HepG2 (cell line): ENCODE measurements around the gene THOC5. TPM values are rescaled to one million over a fixed set of nuclear protein-coding genes. Genes with fewer than 3 reads are reported as not detected.

Source experiments
- AHR ChIP-seq: IDR thresholded peaks from 2 replicates; pipeline ENCODE4 v1.6.1; 2018; ENCODE audit warnings: missing genetic modification reagents, missing compliant biosample characterization
- GZF1 ChIP-seq: sonication (generic); formaldehyde crosslinking; IDR thresholded peaks from 2 replicates; pipeline ENCODE4 v1.5.1; 2020; ENCODE audit warnings: mild to moderate bottlenecking, missing genetic modification reagents
- HDAC6 ChIP-seq: fragments of 200-600 bp; sonication (generic); IDR thresholded peaks from 2 replicates; pipeline ENCODE4 v1.7.0; 2017; ENCODE audit warnings: mild to moderate bottlenecking, antibody characterized with exemption, low read length, low read depth
- JUND ChIP-seq: sonication (generic); formaldehyde crosslinking; IDR thresholded peaks from 2 replicates; pipeline ENCODE4 v1.8.0; 2022; ENCODE audit warnings: mild to moderate bottlenecking, missing genetic modification reagents
- MAZ ChIP-seq, 2 experiments: sonication (generic) in 1 of 2; formaldehyde crosslinking in 1 of 2; IDR thresholded peaks; 2 replicates each; pipeline versions ENCODE4 v1.5.0 to v1.6.1; 2012 to 2020; ENCODE audit warnings: low read depth in 2 of 2, mild to moderate bottlenecking in 2 of 2, borderline replicate concordance in 1 of 2, improper control_type of control experiment in 1 of 2, low read length in 1 of 2, missing genetic modification reagents in 1 of 2, moderate library complexity in 1 of 2
- MED1 ChIP-seq: sonication (generic); formaldehyde crosslinking; IDR thresholded peaks from 2 replicates; pipeline ENCODE4 v1.4.0; 2020; ENCODE audit warnings: missing genetic modification reagents
- MIXL1 ChIP-seq: IDR thresholded peaks from 2 replicates; pipeline ENCODE4 v1.6.1; 2016
- MTA3 ChIP-seq: sonication (generic); formaldehyde crosslinking; IDR thresholded peaks from 2 replicates; pipeline ENCODE4 v1.4.0; 2020; ENCODE audit warnings: missing genetic modification reagents
- NFYC ChIP-seq: IDR thresholded peaks from 2 replicates; pipeline ENCODE4 v1.6.1; 2016; ENCODE audit warnings: missing genetic modification reagents, missing compliant biosample characterization
- NR2F2 ChIP-seq: IDR thresholded peaks from 2 replicates; pipeline ENCODE4 v1.6.1; 2012; ENCODE audit warnings: low read depth, inconsistent platforms, borderline replicate concordance
- PPARG ChIP-seq: conservative IDR thresholded peaks from 2 replicates; pipeline ENCODE4 v1.6.1; 2016; ENCODE audit warnings: missing biosample characterization, missing genetic modification reagents
- PTBP1 ChIP-seq: fragments of 200-400 bp; formaldehyde crosslinking; IDR thresholded peaks from 2 replicates; pipeline ENCODE4 v1.6.1; 2018; ENCODE audit warnings: low read length, low read depth; ENCODE audit not compliant: poor library complexity, severe bottlenecking
- SMYD3 ChIP-seq: sonication (generic); formaldehyde crosslinking; IDR thresholded peaks from 2 replicates; pipeline ENCODE4 v1.8.1; 2023; ENCODE audit warnings: mild to moderate bottlenecking, missing genetic modification reagents
- XBP1 ChIP-seq: sonication (generic); formaldehyde crosslinking; IDR thresholded peaks from 2 replicates; pipeline ENCODE4 v1.5.0; 2020; ENCODE audit warnings: missing genetic modification reagents
- ZNF136 ChIP-seq: sonication (generic); formaldehyde crosslinking; IDR thresholded peaks from 2 replicates; pipeline ENCODE4 v1.8.1; 2022; ENCODE audit warnings: low read depth, mild to moderate bottlenecking, moderate library complexity, missing genetic modification reagents
- ZNF224 ChIP-seq: sonication (generic); formaldehyde crosslinking; IDR thresholded peaks from 2 replicates; pipeline ENCODE4 v1.5.0; 2020; ENCODE audit warnings: mild to moderate bottlenecking, missing genetic modification reagents
- ZNF335 ChIP-seq: sonication (generic); formaldehyde crosslinking; IDR thresholded peaks from 2 replicates; pipeline ENCODE4 v1.4.0; 2020; ENCODE audit warnings: missing genetic modification reagents
- ZNF501 ChIP-seq: sonication (generic); formaldehyde crosslinking; IDR thresholded peaks from 2 replicates; pipeline ENCODE4 v1.5.1; 2020; ENCODE audit warnings: mild to moderate bottlenecking, moderate library complexity, missing genetic modification reagents
- ZNF607 ChIP-seq: sonication (generic); formaldehyde crosslinking; IDR thresholded peaks from 2 replicates; pipeline ENCODE4 v1.5.1; 2020; ENCODE audit warnings: missing genetic modification reagents, mild to moderate bottlenecking, borderline replicate concordance
- ZSCAN20 ChIP-seq: sonication (generic); formaldehyde crosslinking; IDR thresholded peaks from 2 replicates; pipeline ENCODE4 v1.4.0; 2020; ENCODE audit warnings: missing genetic modification reagents, mild to moderate bottlenecking, borderline replicate concordance
- ZSCAN9 ChIP-seq: IDR thresholded peaks from 2 replicates; pipeline ENCODE4 v1.6.1; 2016; ENCODE audit warnings: borderline replicate concordance
- ZZZ3 ChIP-seq: sonication (generic); formaldehyde crosslinking; IDR thresholded peaks from 2 replicates; pipeline ENCODE4 v1.4.0; 2020; ENCODE audit warnings: missing genetic modification reagents, mild to moderate bottlenecking, borderline replicate concordance
- polyA plus RNA-seq, 8 experiments: library from polyadenylated mRNA; depleted of rRNA in 3 of 8; stranded (reverse) in 7 of 8; unstranded in 1 of 8; fragments of >200 nt; fragmentation: Illumina TruSeq in 4 of 8; extraction: Trizol in 4 of 8; gene quantifications; 2 replicates each; pipeline versions ENCODE4 v1.2.1 to v1.2.3, GENCODE V29; 2011 to 2016; ENCODE audit warnings: low read depth in 4 of 8, missing spikeins in 1 of 8, mixed read lengths in 1 of 8; ENCODE audit not compliant: insufficient read depth in 1 of 8
- total RNA-seq, 5 experiments: library from RNA; depleted of rRNA; stranded (reverse); fragments of >200 nt; fragmentation: Illumina TruSeq; extraction: Trizol; gene quantifications; 2 replicates each; pipeline ENCODE4 v1.2.3, GENCODE V29; 2016; ENCODE audit warnings: low read depth in 1 of 5
- TF ChIP-seq, protein P1 (sequence below): sonication (generic); formaldehyde crosslinking; IDR thresholded peaks from 2 replicates; pipeline ENCODE4 v1.4.0; 2020; ENCODE audit warnings: missing genetic modification reagents
- TF ChIP-seq, protein P2 (sequence below): sonication (generic); formaldehyde crosslinking; conservative IDR thresholded peaks from 2 replicates; pipeline ENCODE4 v1.4.0; 2020; ENCODE audit warnings: mild to moderate bottlenecking, missing genetic modification reagents, moderate library complexity

THOC5 gene
- total and polyA plus RNA-seq, 2 of the 13 experiments (the other 11 are each of a cell fraction or from before 2014, with no cell fraction given): 45.8 to 46.7 TPM

DNA sequence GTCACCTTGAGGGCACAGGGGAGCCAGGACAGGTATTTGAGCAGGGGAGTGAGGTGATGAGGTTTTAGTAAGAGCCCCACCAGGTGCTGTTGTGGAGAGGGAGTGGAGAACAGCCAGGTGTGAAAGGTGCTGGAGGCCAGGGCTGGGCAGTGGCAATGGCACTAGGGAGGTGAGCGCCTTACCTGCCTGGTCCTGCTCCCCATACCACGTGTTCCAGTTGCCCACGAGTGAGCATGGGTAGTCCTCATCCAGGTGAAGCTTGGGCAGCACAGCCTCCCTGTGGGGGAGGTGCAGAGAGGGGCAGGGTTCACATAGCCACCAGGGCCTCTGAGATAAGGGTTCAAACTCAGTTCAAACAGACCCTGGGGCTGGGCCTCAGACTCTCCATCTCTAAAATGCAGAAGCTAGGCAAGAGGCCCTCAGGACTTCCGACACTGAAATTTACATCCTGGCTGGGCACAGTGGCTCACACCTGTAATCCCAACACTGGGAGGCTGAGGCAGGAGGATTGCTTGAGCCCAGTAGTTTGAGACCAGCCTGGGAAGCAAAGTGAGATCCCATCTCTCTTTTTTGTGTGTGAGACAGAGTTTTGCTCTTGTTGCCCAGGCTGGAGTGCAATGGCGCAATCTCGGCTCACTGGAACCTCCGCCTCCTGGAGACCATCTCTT lies 15.6 kb upstream of the THOC5 start (continued):
- TF ChIP-seq, protein P1, sequence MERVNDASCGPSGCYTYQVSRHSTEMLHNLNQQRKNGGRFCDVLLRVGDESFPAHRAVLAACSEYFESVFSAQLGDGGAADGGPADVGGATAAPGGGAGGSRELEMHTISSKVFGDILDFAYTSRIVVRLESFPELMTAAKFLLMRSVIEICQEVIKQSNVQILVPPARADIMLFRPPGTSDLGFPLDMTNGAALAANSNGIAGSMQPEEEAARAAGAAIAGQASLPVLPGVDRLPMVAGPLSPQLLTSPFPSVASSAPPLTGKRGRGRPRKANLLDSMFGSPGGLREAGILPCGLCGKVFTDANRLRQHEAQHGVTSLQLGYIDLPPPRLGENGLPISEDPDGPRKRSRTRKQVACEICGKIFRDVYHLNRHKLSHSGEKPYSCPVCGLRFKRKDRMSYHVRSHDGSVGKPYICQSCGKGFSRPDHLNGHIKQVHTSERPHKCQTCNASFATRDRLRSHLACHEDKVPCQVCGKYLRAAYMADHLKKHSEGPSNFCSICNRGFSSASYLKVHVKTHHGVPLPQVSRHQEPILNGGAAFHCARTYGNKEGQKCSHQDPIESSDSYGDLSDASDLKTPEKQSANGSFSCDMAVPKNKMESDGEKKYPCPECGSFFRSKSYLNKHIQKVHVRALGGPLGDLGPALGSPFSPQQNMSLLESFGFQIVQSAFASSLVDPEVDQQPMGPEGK (CRISPR knock-in tag): peak; percentile 43; the same call in 1 of the 2 replicates
- TF ChIP-seq XBP1 (CRISPR knock-in tag) (no peak), ZNF224 (CRISPR knock-in tag) (no peak), MAZ (IDR thresholded peaks at IDR 0.05; ENCODE audit: borderline replicate concordance, low read depth, low read length) (no peak), MAZ (CRISPR knock-in tag; IDR thresholded peaks at IDR 0.05; ENCODE audit: low read depth) (no peak), JUND (CRISPR knock-in tag) (peak; percentile 26; the same call in 1 of the 2 replicates), ZNF607 (peak; percentile 73; the same call in 1 of the 2 replicates), ZSCAN20 (CRISPR knock-in tag) (0 out of 2 replicates have a peak, but pooled peaks have one; percentile 66), PPARG (CRISPR knock-in tag) (peak; percentile 75), ZSCAN9 (CRISPR knock-in tag) (no peak), MIXL1 (0 out of 2 replicates have a peak, but pooled peaks have one; percentile 31), AHR (CRISPR knock-in tag) (no peak), ZZZ3 (no peak), ZNF501 (peak; percentile 53), MED1 (CRISPR knock-in tag) (peak; percentile 27; the same call in 1 of the 2 replicates), SMYD3 (CRISPR knock-in tag) (0 out of 2 replicates have a peak, but pooled peaks have one; percentile 28), ZNF136 (CRISPR knock-in tag) (0 out of 2 replicates have a peak, but pooled peaks have one; percentile 61), NFYC (no peak), MTA3 (no peak), HDAC6 (no peak), PTBP1 (no peak), NR2F2 (peak; percentile 48; the same call in 1 of the 2 replicates), ZNF335 (CRISPR knock-in tag) (0 out of 2 replicates have a peak, but pooled peaks have one; percentile 37), GZF1 (CRISPR knock-in tag) (0 out of 2 replicates have a peak, but pooled peaks have one; percentile 63)
- TF ChIP-seq, protein P2, sequence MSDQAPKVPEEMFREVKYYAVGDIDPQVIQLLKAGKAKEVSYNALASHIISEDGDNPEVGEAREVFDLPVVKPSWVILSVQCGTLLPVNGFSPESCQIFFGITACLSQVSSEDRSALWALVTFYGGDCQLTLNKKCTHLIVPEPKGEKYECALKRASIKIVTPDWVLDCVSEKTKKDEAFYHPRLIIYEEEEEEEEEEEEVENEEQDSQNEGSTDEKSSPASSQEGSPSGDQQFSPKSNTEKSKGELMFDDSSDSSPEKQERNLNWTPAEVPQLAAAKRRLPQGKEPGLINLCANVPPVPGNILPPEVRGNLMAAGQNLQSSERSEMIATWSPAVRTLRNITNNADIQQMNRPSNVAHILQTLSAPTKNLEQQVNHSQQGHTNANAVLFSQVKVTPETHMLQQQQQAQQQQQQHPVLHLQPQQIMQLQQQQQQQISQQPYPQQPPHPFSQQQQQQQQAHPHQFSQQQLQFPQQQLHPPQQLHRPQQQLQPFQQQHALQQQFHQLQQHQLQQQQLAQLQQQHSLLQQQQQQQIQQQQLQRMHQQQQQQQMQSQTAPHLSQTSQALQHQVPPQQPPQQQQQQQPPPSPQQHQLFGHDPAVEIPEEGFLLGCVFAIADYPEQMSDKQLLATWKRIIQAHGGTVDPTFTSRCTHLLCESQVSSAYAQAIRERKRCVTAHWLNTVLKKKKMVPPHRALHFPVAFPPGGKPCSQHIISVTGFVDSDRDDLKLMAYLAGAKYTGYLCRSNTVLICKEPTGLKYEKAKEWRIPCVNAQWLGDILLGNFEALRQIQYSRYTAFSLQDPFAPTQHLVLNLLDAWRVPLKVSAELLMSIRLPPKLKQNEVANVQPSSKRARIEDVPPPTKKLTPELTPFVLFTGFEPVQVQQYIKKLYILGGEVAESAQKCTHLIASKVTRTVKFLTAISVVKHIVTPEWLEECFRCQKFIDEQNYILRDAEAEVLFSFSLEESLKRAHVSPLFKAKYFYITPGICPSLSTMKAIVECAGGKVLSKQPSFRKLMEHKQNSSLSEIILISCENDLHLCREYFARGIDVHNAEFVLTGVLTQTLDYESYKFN (CRISPR knock-in tag): peak; percentile 93
